H1 (cell line): ENCODE measurements around the gene CAMSAP3. TPM values are rescaled to one million over a fixed set of nuclear protein-coding genes. Genes with fewer than 3 reads are reported as not detected.

Experiments used
- CTCF ChIA-PET: fragments of 300-600 bp; sonication (Branson Sonifier 250); formaldehyde crosslinking; loops from one replicate; lab custom pipeline; 2021; ENCODE audit not compliant: partially characterized antibody; lab: Charles Lee
- POLR2A ChIA-PET: fragments of 300-600 bp; sonication (Branson Sonifier 250); formaldehyde crosslinking; loops from one replicate; lab custom pipeline; 2021; ENCODE audit warnings: inconsistent platforms; ENCODE audit not compliant: partially characterized antibody; lab: Charles Lee
- DNase-seq, 2 experiments: peaks; one replicate each; pipeline versions ENCODE4 v3.0.0 to v3.0.0-alpha.2; 2010 to 2022; ENCODE audit warnings: low spot score in 2 of 2, low read depth in 1 of 2, mixed read lengths in 1 of 2
- FAIRE-seq: peaks from 2 replicates; lab custom pipeline; 2011; peaks lifted over from hg19 to GRCh38; lab: Jason Lieb, UNC
- H2AFZ ChIP-seq: 2 replicates; pipeline ENCODE4 v1.8.1; 2012; ENCODE audit warnings: low read length, inconsistent platforms
- H2AK5ac ChIP-seq: 2 replicates; pipeline ENCODE4 v1.6.1; 2013; ENCODE audit warnings: low read depth, low read length
- H2BK120ac ChIP-seq: replicated peaks from 2 replicates; pipeline ENCODE3; 2013; ENCODE audit warnings: low read depth, low read length, inconsistent platforms
- H2BK12ac ChIP-seq: 2 replicates; pipeline ENCODE4 v1.6.1; 2013; ENCODE audit warnings: low read depth, low read length
- H2BK15ac ChIP-seq: 2 replicates; pipeline ENCODE4 v1.6.1; 2013; ENCODE audit warnings: low read length
- H2BK20ac ChIP-seq: 2 replicates; pipeline ENCODE4 v1.6.1; 2013; ENCODE audit warnings: low read length
- H2BK5ac ChIP-seq: 2 replicates; pipeline ENCODE4 v1.6.1; 2013; ENCODE audit warnings: low read depth, low read length
- H3K14ac ChIP-seq: 2 replicates; pipeline ENCODE4 v1.6.1; 2013; ENCODE audit warnings: inconsistent platforms; ENCODE audit not compliant: insufficient read length
- H3K18ac ChIP-seq: 2 replicates; pipeline ENCODE4 v1.6.1; 2013; ENCODE audit warnings: low read length; ENCODE audit errors: extremely low read depth
- H3K23ac ChIP-seq: 2 replicates; pipeline ENCODE4 v1.6.1; 2013; ENCODE audit warnings: inconsistent platforms; ENCODE audit not compliant: insufficient read length
- H3K23me2 ChIP-seq: 2 replicates; pipeline ENCODE4 v1.6.1; 2013; ENCODE audit warnings: low read depth, low read length
- H3K27ac ChIP-seq: 2 replicates; pipeline ENCODE4 v1.6.1; 2011; ENCODE audit warnings: low read depth, low read length, inconsistent platforms
- H3K27me3 ChIP-seq, 4 experiments: replicated peaks in 1 of 4; 1 replicate in 1 of 4; 2 replicates in 3 of 4; pipeline versions ENCODE4 v1.6.1 to v1.8.1; 2011 to 2013; ENCODE audit warnings: low read length in 3 of 4, mild to moderate bottlenecking in 3 of 4, inconsistent platforms in 2 of 4, mixed read lengths in 2 of 4, moderate library complexity in 1 of 4; ENCODE audit not compliant: control insufficient read depth in 3 of 4, insufficient read depth in 3 of 4; ENCODE audit errors: extremely low read depth in 1 of 4
- H3K36me3 ChIP-seq, 4 experiments: 2 replicates each; pipeline versions ENCODE4 v1.6.1 to v1.8.1; 2011 to 2013; ENCODE audit warnings: mild to moderate bottlenecking in 4 of 4, low read length in 3 of 4, moderate library complexity in 2 of 4, control low read depth in 1 of 4, inconsistent platforms in 1 of 4; ENCODE audit not compliant: insufficient read depth in 4 of 4, control insufficient read depth in 2 of 4
- H3K4ac ChIP-seq: replicated peaks from 2 replicates; pipeline ENCODE3; 2013; ENCODE audit warnings: low read length, low read depth, mixed read lengths, inconsistent platforms; ENCODE audit not compliant: insufficient read length
- H3K4me1 ChIP-seq, 4 experiments: replicated peaks in 1 of 4; 1 replicate in 1 of 4; 2 replicates in 3 of 4; pipeline versions ENCODE4 v1.6.1 to v1.8.1; 2011 to 2013; ENCODE audit warnings: low read length in 3 of 4, inconsistent platforms in 2 of 4, mixed read lengths in 1 of 4; ENCODE audit not compliant: insufficient read depth in 4 of 4, control insufficient read depth in 3 of 4
- H3K4me2 ChIP-seq, 2 experiments: 2 replicates each; pipeline versions ENCODE4 v1.6.1 to v1.8.1; 2011 to 2013; ENCODE audit warnings: low read depth in 2 of 2, low read length in 2 of 2, control low read depth in 1 of 2, inconsistent platforms in 1 of 2, mild to moderate bottlenecking in 1 of 2; ENCODE audit not compliant: insufficient read depth in 1 of 2
- H3K4me3 ChIP-seq, 4 experiments: fragments of 200-600, 300-600 bp in 1 of 4; sonication (generic), shearing (Covaris generic), sonication (Bioruptor Twin) in 1 of 4; 2 replicates each; pipeline versions ENCODE4 v1.5.1 to v1.8.1; 2011 to 2016; ENCODE audit warnings: low read length in 4 of 4, low read depth in 3 of 4, control low read depth in 2 of 4, inconsistent platforms in 2 of 4, mild to moderate bottlenecking in 2 of 4, mixed read lengths in 1 of 4, moderate library complexity in 1 of 4; ENCODE audit not compliant: insufficient read depth in 2 of 4; ENCODE audit errors: extremely low read depth in 1 of 4
- H3K56ac ChIP-seq: replicated peaks from 2 replicates; pipeline ENCODE3; 2013; ENCODE audit warnings: low read depth, mild to moderate bottlenecking, mixed read lengths, low read length, inconsistent platforms; ENCODE audit not compliant: insufficient read length
- H3K79me1 ChIP-seq: 2 replicates; pipeline ENCODE4 v1.6.1; 2013; ENCODE audit warnings: low read depth, low read length, control low read depth
- H3K79me2 ChIP-seq, 2 experiments: 2 replicates each; pipeline versions ENCODE4 v1.6.1 to v1.8.1; 2012 to 2013; ENCODE audit warnings: low read length in 2 of 2, mild to moderate bottlenecking in 2 of 2, inconsistent platforms in 1 of 2; ENCODE audit not compliant: insufficient read depth in 2 of 2, control insufficient read depth in 1 of 2
- H3K9ac ChIP-seq, 4 experiments: replicated peaks in 1 of 4; 1 replicate in 1 of 4; 2 replicates in 3 of 4; pipeline versions ENCODE4 v1.6.1 to v1.8.1; 2011 to 2013; ENCODE audit warnings: low read depth in 3 of 4, low read length in 3 of 4, control low read depth in 2 of 4, mild to moderate bottlenecking in 2 of 4, moderate library complexity in 2 of 4, inconsistent platforms in 1 of 4; ENCODE audit errors: extremely low read depth in 1 of 4
- H3K9me3 ChIP-seq, 2 experiments: 2 replicates each; pipeline versions ENCODE4 v1.6.1 to v1.8.1; 2012 to 2013; ENCODE audit warnings: mild to moderate bottlenecking in 2 of 2, moderate library complexity in 2 of 2, control low read depth in 1 of 2, inconsistent platforms in 1 of 2, low read depth in 1 of 2, low read length in 1 of 2, mixed read lengths in 1 of 2; ENCODE audit not compliant: insufficient read depth in 2 of 2
- H4K20me1 ChIP-seq, 2 experiments: replicated peaks in 1 of 2; 2 replicates each; pipeline versions ENCODE3 to v1.8.1; 2011 to 2013; ENCODE audit warnings: inconsistent platforms in 2 of 2, low read length in 2 of 2, mild to moderate bottlenecking in 1 of 2; ENCODE audit not compliant: insufficient read depth in 2 of 2, control insufficient read depth in 1 of 2
- H4K5ac ChIP-seq: 2 replicates; pipeline ENCODE4 v1.6.1; 2013; ENCODE audit warnings: low read length, low read depth, mixed read lengths, inconsistent platforms; ENCODE audit not compliant: insufficient read length
- H4K8ac ChIP-seq: 2 replicates; pipeline ENCODE4 v1.8.0; 2013; ENCODE audit warnings: mild to moderate bottlenecking, moderate library complexity, low read length, inconsistent platforms; ENCODE audit not compliant: insufficient read depth; ENCODE audit errors: extremely low read depth
- H4K91ac ChIP-seq: replicated peaks from 2 replicates; pipeline ENCODE3; 2013; ENCODE audit warnings: low read length, mixed read lengths, inconsistent platforms; ENCODE audit not compliant: insufficient read length
- EGR1 ChIP-seq: IDR thresholded peaks from 2 replicates; pipeline ENCODE4 v1.6.1; 2011; ENCODE audit warnings: low read depth, low read length, borderline replicate concordance
- TCF12 ChIP-seq: IDR thresholded peaks from 2 replicates; pipeline ENCODE4 v1.6.1; 2011; ENCODE audit warnings: low read depth, mild to moderate bottlenecking, low read length
- WGBS, 2 experiments: shearing (Covaris generic) in 1 of 2; methylation state at CpG; one replicate each; pipeline versions ENCODE4 v1.1.6 to v1.1.7; 2013 to 2015; ENCODE audit warnings: low lambda C conversion rate in 2 of 2, mixed read lengths in 2 of 2, inconsistent platforms in 1 of 2, low coverage in 1 of 2, missing lambda C conversion rate in 1 of 2; ENCODE audit not compliant: insufficient replicate concordance in 2 of 2, insufficient coverage in 1 of 2, insufficient read length in 1 of 2; ENCODE audit errors: extremely low coverage in 1 of 2, missing lambda C conversion rate in 1 of 2; 5-methylcytosine and 5-hydroxymethylcytosine counted together
- polyA plus RNA-seq, 7 experiments: library from polyadenylated mRNA; depleted of rRNA in 3 of 7; stranded (reverse) in 5 of 7; unstranded in 2 of 7; fragments of >200 nt in 5 of 7; fragments of 200-250 nt in 2 of 7; gene quantifications; 1 replicate in 5 of 7; 2 replicates in 1 of 7; 4 replicates in 1 of 7; pipeline versions ENCODE4 v1.2.1 to v1.2.3, GENCODE V29; 2011 to 2013; ENCODE audit warnings: missing spikeins in 2 of 7, mixed read lengths in 2 of 7
- total RNA-seq: library from RNA; stranded (reverse); fragmentation: NEBNext Ultra II Directional; extraction: Animal tissue kit (Norgen Biotek cat#: 25700); gene quantifications from 2 replicates; pipeline ENCODE4 v1.2.1, GENCODE V29; 2021

The CAMSAP3 gene
- total and polyA plus RNA-seq, 2 of the 8 experiments (the other 6 are each of a cell fraction or from before 2014, with no cell fraction given), result 11.4 to 30.4 TPM

- H3K4me3 ChIP-seq, result no peak overlapping the region
- TF ChIP-seq EGR1, result peak; percentile 22; the same call in 1 of the 2 replicates
- no peak for TF ChIP-seq TCF12
- TF ChIP-seq, all 59 proteins: peak for 1
- no peak overlapping the region for H4K91ac ChIP-seq
- H3K14ac ChIP-seq, result no peak overlapping the region
- H2AK5ac ChIP-seq, result no peak overlapping the region
- H2BK20ac ChIP-seq, result no peak overlapping the region
- no peak overlapping the region for H2AFZ ChIP-seq
- H3K9ac ChIP-seq, result no peak overlapping the region
- H3K9me3 ChIP-seq, result no peaks in the 10 kb centered on the region
- H4K8ac ChIP-seq, result no peak overlapping the region
- H4K5ac ChIP-seq, result no peak overlapping the region
- ChIA-PET POLR2A (interaction anchor here (1.1 to 1.7 kb wide), 2 partner anchors 43 to 56 kb away, joined by 3 read pairs; partner anchors contain the start of gene PCP2), CTCF (interaction anchor here (2.5 kb wide), 1 partner anchor 15 kb away, joined by 8 read pairs; no protein-coding TSS in a partner anchor)
- no peak overlapping the region for H3K56ac ChIP-seq
- no peak overlapping the region for H2BK5ac ChIP-seq
- H3K79me2 ChIP-seq, result no peaks in the 10 kb centered on the region
- H4K20me1 ChIP-seq, result no peaks in the 10 kb centered on the region
- no peak overlapping the region for H2BK120ac ChIP-seq
- H2BK12ac ChIP-seq, result no peak overlapping the region
- no peak for DNase-seq
- H3K23ac ChIP-seq, result no peak overlapping the region
- no peaks in the 10 kb centered on the region for H3K79me1 ChIP-seq
- no peaks in the 10 kb centered on the region; the same call in 1 of the 2 replicates for H3K23me2 ChIP-seq
- 89% methylated on average over 7 of the region's 8 CpGs; no CpG with 5 or more reads in 1 of the 2 experiments for WGBS, 2 experiments
- no peak overlapping the region for H3K4ac ChIP-seq
- 0 out of 7 replicates have a peak, but pooled peaks cover 0 to 4% (median 1%) of the 10 kb centered on the region in 4 experiments for H3K4me1 ChIP-seq
- H3K36me3 ChIP-seq, result no peaks in the 10 kb centered on the region
- no peak for FAIRE-seq
- peak overlapping the region in 1 of 2 experiments; percentile 7; a peak in 1 of 4 replicates for H3K4me2 ChIP-seq
- H3K18ac ChIP-seq, result no peak overlapping the region
- no peak overlapping the region for H3K27ac ChIP-seq
- no peak overlapping the region for H2BK15ac ChIP-seq
- H3K27me3 ChIP-seq, result no peaks in the 10 kb centered on the region
Measured at GRCh38 chr19:7590256-7590655, 5.4 kb upstream of the CAMSAP3 start.
